Adrenal gland (tissue), 12 donors: ENCODE data around the gene CATSPERZ. TPM values are rescaled to one million over a fixed set of nuclear protein-coding genes. Genes with fewer than 3 reads are reported as not detected.

Experiments
- DNase-seq, 7 donors: peaks; one replicate each; pipeline ENCODE4 v3.0.0-alpha.2; 2019 to 2020
- H3K27ac ChIP-seq, 5 donors: fragments of 200-600 bp; sonication (generic) in 4 of 5; 1 replicate in 3 of 5; 2 replicates in 2 of 5; pipeline versions ENCODE4 v1.5.1 to v1.8.0; 2016 to 2020; ENCODE audit warnings: mild to moderate bottlenecking in 1 of 5
- H3K27me3 ChIP-seq: fragments of 200-600 bp; 2 replicates; pipeline ENCODE4 v1.8.0; 2021
- H3K36me3 ChIP-seq, 2 donors: fragments of 200-600 bp; replicated peaks in 1 of 2; 1 replicate in 1 of 2; 2 replicates in 1 of 2; pipeline versions ENCODE4 v1.5.1 to v1.8.0; 2018 to 2022
- H3K4me1 ChIP-seq, 2 donors: fragments of 200-600 bp; replicated peaks in 1 of 2; 1 replicate in 1 of 2; 2 replicates in 1 of 2; pipeline versions ENCODE4 v1.5.1 to v1.8.0; 2018 to 2021
- H3K4me3 ChIP-seq, 4 donors: fragments of 200-600 bp; sonication (generic) in 3 of 4; one replicate each; pipeline ENCODE4 v1.5.1; 2016 to 2018
- H3K9me3 ChIP-seq, 3 donors: fragments of 200-600 bp; sonication (generic) in 1 of 3; replicated peaks in 1 of 3; 1 replicate in 2 of 3; 2 replicates in 1 of 3; pipeline versions ENCODE4 v1.5.1 to v1.8.0; 2016 to 2021
- CTCF ChIP-seq, 6 experiments: fragments of 450-650 bp in 4 of 6; fragments of 200-600 bp in 2 of 6; sonication (generic) in 1 of 6; IDR thresholded peaks; 1 replicate in 5 of 6; 2 replicates in 1 of 6; pipeline versions ENCODE4 v1.5.1 to v1.8.0; 2016 to 2021; ENCODE audit warnings: antibody characterized with exemption in 6 of 6, mild to moderate bottlenecking in 2 of 6, moderate library complexity in 1 of 6
- POLR2A ChIP-seq, 2 donors: fragments of 450-650 bp; IDR thresholded peaks; one replicate each; pipeline ENCODE4 v1.6.1; 2017; ENCODE audit warnings: antibody characterized with exemption in 2 of 2, mild to moderate bottlenecking in 2 of 2, moderate library complexity in 1 of 2
- WGBS, 4 donors: extraction: QIAGEN DNeasy Blood & Tissue Kit in 2 of 4; methylation state at CpG; one replicate each; pipeline versions ENCODE4 v1.1.5 to v1.1.7; 2013 to 2017; 5-methylcytosine and 5-hydroxymethylcytosine counted together
- intact Hi-C, 2 donors: fragments of 100-400 bp; cut with DNase I; formaldehyde crosslinking; loops; one replicate each; pipeline versions ENCODE4 v1.14.1 to v1.15.0; 2022 to 2023
- polyA plus RNA-seq, 3 donors: library from polyadenylated mRNA; stranded (reverse); fragments of 200-250 nt in 2 of 3; fragments of 350-450 nt in 1 of 3; fragmentation: Illumina TruSeq in 1 of 3; extraction: RNeasy Lipid Tissue Mini Kit (QIAGEN cat#74804) in 1 of 3; gene quantifications; one replicate each; pipeline ENCODE4 v1.2.3, GENCODE V29; 2013 to 2014
- total RNA-seq, 9 donors: library from RNA; depleted of rRNA in 4 of 9; stranded (reverse); fragments of >200 nt in 4 of 9; fragments of 120-200 nt in 1 of 9; fragmentation: NEBNext Ultra II Directional in 1 of 9; extraction: Animal tissue kit (Norgen Biotek cat#: 25700) in 1 of 9; gene quantifications; one replicate each; pipeline versions ENCODE4 v1.1.0 to v1.2.4, GENCODE V29; 2013 to 2023
- donor health status: healthy with polysubstance abuse.
- donor health status: Bipolar disorder and iron deficiency.
- donor health status: DM: yes; HTN: yes; CAD: no.
- donor health status: DM: no; HTN: no; CAD: no.
- donor health status: DM: no; HTN: no; CAD: no.
- donor health status: DM: yes; HTN: yes; CAD: no.

Gene CATSPERZ
- total and polyA plus RNA-seq, 12 donors, result 0.28 to 1.2 (median 0.71) TPM; not detected in 8

- DNase-seq, result peak in 1 of 7 donors; percentile 59
- 38 to 48% (median 41%) methylated on average over 26 to 33 of the region's 33 CpGs for WGBS, 4 donors
- no peaks in the 10 kb centered on the region for H3K36me3 ChIP-seq
- H3K4me3 ChIP-seq, result no peak overlapping the region
- TF ChIP-seq POLR2A (IDR thresholded peaks at IDR 0.05) (no peak), CTCF (IDR thresholded peaks at IDR 0.05) (no peak)
- peaks cover 6% of the 10 kb centered on the region in 2 donors for H3K4me1 ChIP-seq
- no peaks in the 10 kb centered on the region for H3K9me3 ChIP-seq
- H3K27ac ChIP-seq, result peak overlapping the region in 1 of 5 donors; percentile 22
- intact Hi-C loops, result no loop called here
- H3K27me3 ChIP-seq, result no peaks in the 10 kb centered on the region
Observed at GRCh38 chr11:64340671-64341335, 40.6 kb downstream of the CATSPERZ start.

DNA sequence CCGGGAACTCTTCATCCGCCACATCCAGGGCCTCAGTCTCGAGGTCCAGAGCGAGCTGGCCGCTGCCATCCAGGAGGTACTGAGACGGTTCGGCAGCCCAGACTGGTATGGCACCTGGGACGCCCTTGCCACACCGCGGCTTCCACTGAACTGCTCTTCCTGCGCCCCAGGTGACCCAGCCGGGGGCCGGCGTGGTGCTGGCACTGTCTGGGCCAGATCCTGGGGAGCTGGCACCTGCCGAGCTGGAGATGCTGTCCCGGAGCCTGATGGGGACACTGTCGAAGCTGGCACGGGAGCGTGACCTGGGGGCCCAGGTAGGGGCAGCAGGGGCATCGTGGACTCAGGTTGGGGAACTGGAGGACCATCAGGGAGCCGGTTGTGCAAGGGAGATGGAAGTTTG is 41.3 kb downstream of the CATSPERZ start:
- no peak overlapping the region for H3K27ac ChIP-seq
- H3K9me3 ChIP-seq, result no peaks in the 10 kb centered on the region
- no peaks in the 10 kb centered on the region for H3K27me3 ChIP-seq
- WGBS, 4 donors, result 85 to 88% (median 87%) methylated on average over 7 to 21 of the region's 21 CpGs
- peaks cover 6% of the 10 kb centered on the region in 2 donors for H3K4me1 ChIP-seq
- TF ChIP-seq CTCF (IDR thresholded peaks at IDR 0.05) (no peak), POLR2A (IDR thresholded peaks at IDR 0.05) (no peak)
- no peaks in the 10 kb centered on the region for H3K36me3 ChIP-seq
- intact Hi-C loops, result no loop called here
- no peak for DNase-seq
- no peak overlapping the region for H3K4me3 ChIP-seq

DNA sequence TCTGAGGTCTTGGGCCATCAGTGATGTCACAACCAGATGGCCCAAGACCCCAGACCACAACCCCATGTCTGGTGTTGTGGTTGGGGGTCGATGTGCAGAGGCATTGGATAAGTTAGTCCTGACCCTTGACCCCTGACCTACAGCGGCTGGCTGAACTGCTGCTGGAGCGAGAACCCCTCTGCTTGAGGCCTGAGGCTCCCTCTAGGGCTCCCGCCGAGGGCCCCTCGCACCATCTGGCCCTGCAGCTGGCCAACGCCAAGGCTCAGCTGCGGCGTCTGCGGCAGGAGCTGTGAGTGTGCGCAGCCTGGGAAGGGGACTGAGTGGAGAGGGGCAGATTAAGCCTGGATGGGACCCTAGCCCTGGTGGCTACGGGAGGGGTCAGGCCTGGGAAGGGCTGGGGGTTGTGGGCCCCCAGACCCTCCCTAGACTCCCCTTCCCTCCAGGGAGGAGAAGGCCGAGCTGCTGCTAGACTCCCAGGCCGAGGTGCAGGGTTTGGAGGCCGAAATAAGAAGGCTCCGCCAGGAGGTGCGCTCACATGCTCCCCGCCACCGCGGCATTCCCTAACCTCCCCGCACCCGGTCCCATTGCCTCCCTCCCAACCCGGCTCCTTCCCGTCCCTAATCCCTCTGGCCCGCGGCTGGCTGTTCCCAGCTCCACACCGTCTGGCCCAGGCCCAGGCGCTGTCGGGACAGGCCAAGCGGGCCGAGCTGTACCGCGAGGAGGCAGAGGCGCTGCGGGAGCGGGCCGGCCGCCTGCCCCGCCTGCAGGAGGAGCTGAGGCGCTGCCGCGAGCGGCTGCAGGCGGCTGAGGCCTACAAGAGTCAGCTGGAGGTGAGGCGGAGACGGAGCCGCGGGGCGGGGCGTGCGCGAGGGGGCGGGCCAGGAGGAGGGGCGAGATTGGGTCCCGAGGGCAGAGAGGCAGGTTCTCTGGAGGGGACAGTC is 42.0 kb downstream of the CATSPERZ start:
- no peaks in the 10 kb centered on the region for H3K27me3 ChIP-seq
- H3K36me3 ChIP-seq, result no peaks in the 10 kb centered on the region
- intact Hi-C loops, result no loop called here
- 3 to 26% (median 22%) methylated on average over 8 to 55 of the region's 55 CpGs for WGBS, 4 donors
- TF ChIP-seq POLR2A (IDR thresholded peaks at IDR 0.05) (peak; percentile 57 to 84), CTCF (IDR thresholded peaks at IDR 0.05) (peak in 5 of 6 experiments; percentile 42 to 61 (median 56))
- peak overlapping the region in 3 of 5 donors; percentile 23 to 76 (median 71) for H3K27ac ChIP-seq
- H3K4me3 ChIP-seq, result peak overlapping the region in 1 of 4 donors; percentile 43
- H3K9me3 ChIP-seq, result no peaks in the 10 kb centered on the region
- peak; percentile 93 to 95 (median 94) for DNase-seq
- peaks cover 6% of the 10 kb centered on the region in 2 donors for H3K4me1 ChIP-seq
